Measurements from ENCODE around the gene IQSEC1.

The IQSEC1 gene

DNA sequence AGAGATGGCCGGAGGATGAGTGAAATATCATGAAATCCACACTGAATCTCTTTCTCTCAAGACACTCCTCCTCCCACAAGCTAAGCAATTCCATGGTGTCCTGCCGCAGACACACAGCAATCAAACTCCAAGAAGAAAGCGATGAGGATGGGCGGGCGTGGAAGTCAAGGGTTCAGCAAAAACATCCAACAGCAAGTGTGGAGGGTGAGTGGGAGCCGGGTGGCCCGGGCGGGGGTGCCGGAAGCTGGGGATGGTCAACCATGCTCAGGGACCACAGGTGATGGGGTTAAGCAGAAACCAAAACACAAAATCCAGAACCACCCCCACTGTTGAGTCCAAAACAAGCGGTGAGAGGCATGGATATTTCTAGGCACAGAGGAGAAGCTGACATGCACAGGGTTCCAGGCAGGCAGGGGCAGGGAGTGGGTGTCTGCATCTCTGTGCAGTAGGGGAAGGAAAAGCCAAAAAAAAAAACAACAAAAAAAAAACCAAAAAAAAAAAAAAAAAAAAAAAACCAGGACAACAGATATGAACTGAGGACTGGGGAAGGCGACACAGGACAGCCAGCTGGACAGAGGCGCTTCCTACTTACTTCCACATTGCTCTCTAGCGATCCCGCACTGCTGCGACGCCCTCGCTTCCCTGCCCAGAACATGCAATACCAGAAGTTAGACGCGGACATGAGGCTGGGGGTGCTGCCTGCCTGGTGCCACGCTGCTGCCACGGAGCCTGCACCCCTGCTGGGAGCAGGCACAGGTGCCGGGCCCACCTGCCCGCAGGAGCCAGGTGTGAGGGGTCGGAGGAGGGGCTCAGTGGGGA is 170.8 kb downstream of the IQSEC1 start:
- no peak for DNase-seq

DNA sequence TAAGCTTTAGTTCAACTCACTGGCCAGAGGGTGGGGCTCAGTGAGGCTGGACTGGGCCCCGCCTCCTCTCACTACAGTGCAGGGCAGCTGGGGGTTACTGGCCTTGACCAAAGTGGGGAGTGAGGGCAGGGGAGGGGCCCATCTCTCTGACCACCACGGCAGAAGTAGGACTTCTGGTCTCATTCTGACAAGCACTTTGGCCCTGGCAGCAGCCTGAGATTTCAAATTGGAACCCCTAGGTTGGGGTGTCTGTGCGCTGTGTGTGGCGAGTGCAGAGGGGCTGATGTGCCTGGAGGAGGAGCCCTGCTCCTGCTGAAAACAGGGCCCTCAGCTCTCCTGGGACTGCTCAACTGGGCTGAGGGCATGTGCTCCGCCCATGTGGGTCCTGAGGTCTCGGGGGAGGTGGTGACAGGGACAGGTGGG is 171.6 kb downstream of the IQSEC1 start:
- no peak for DNase-seq

DNA sequence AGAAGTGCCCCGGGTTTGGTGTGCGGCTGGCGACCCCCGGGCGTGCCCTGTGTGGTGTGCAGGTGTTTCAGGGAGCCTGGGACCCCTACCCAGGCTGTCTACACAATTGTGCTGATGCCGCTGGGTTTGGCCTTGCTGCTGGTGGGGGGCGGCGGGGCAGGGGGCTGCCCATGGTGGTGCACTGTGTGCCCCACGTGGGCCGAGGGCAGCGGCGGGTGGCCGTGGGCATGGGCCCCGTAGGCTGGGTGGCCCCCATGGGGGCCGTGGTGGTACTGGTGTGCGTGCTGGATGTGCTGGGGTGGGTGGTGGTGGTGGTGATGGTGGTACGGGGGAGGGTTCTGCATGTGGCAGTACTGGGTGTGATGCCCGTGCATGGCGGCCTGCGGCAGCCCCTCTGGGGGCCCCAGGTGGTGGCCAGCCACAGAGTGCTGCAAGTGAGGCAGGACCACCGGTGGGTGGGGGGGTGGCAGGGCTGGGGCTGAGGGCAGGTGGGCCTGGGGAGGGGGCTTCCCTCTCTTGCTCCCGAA is 172.3 kb downstream of the IQSEC1 start:
- no peak for DNase-seq

DNA sequence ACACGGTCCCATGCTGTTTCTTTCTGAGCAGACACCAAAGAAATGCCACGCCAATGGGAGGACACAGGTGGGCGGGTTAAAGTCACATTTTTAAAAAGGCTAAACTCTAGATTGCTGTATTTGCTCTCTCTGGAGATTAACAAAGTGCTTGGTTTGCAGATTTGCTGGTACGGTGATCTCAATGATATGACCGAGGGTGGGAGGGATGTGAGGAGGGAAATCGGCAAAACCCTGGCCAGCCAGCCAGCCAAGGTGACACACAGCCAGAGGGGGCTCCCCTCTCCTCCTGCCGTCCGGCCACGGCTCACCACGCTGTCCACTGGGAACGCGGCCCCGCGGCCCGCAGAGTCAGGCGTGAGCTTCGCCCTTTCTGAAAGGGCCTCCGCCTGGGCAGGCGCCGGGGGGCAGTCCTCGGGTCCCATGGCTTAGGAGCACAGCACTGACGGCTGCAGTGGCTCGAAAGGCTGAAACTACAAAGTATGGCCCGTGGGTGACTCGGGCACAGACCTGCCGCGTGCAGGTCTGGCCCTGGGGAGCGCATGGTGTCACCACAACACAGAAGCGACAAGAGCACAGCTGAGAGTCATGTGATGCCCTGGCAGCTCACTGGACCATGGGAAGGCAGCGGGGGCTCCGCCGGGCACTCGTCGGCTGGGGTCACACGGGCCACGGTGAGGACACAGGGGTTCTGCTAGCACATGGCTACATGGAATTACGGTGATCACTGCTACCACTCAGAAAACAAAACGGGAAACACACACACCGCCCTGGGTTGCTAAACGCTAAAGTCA is 174.1 kb downstream of the IQSEC1 start:
- no peak for DNase-seq

DNA sequence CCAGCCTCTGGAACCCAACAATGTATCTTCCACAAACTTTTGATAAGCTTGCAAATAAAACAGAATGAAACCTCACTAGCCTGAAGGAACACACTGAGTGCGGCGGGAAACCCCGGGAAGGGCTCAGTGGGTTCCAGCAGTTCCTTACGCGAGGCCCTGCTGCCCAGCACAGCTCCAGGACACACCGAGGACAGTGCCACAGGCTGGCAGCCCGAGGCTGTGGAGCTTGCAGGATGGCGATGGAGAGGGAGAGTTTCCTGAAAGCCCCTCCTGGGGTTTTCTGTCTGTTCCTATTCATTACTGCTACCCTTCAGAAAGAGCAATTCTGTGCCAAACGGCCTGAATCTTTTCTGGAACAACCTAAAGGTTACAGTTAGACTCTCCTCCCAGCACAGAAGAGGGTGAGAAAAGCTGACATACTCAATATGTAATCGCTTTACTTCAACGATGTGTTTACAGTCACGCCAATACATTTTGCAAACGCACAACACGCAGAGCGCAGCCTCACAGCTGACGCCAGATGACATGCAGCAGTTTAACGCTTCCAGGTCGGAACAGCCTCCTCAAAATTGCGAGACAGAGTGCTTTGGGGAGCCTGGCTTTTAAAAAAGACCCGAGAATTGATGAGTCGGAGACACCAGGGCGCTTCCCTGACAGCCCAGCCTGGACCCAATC is 174.8 kb downstream of the IQSEC1 start:
- DNase-seq: no peak

DNA sequence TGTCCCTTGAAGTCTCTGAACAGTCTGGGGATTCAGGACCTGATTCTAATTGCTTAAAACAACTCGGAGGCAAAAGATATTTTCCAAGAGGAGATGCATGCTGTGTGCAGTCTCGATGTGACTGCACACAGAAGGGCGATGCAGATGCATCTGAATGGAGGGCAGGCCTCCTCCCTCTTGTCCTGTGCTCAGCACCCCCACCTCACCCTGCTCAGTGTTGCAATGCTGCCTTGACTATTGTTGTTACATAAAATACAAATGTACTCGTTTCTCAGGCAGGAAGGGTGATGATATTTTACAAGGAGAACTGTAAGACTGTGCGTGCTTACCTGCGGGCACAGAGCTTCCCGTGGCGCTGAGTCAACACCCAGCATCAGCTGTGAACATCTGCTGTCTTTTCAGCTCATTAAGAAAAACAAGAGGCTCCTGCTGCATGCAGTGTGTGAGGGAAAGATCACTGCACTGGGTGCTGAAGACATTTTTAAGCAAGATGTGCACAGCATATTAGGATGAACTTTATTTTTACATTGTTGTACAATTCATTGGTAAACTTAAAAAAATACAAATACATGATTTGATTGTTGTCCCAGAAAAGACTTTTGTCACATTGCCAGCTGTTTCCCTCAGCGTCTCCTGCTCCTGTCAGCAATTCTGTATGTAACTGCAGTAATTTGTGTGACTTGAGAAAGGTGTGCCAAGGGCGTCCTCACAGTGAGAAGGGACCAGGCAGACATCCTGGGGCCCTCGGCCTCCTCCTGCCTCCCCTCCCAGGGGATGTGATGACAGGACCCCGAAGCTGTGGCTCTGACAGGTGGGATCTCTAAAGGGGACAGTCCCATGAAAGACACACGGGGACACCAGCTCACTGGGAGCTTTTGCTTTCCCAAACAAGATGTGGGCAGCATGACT is 175.6 kb downstream of the IQSEC1 start:
- DNase-seq: no peak

DNA sequence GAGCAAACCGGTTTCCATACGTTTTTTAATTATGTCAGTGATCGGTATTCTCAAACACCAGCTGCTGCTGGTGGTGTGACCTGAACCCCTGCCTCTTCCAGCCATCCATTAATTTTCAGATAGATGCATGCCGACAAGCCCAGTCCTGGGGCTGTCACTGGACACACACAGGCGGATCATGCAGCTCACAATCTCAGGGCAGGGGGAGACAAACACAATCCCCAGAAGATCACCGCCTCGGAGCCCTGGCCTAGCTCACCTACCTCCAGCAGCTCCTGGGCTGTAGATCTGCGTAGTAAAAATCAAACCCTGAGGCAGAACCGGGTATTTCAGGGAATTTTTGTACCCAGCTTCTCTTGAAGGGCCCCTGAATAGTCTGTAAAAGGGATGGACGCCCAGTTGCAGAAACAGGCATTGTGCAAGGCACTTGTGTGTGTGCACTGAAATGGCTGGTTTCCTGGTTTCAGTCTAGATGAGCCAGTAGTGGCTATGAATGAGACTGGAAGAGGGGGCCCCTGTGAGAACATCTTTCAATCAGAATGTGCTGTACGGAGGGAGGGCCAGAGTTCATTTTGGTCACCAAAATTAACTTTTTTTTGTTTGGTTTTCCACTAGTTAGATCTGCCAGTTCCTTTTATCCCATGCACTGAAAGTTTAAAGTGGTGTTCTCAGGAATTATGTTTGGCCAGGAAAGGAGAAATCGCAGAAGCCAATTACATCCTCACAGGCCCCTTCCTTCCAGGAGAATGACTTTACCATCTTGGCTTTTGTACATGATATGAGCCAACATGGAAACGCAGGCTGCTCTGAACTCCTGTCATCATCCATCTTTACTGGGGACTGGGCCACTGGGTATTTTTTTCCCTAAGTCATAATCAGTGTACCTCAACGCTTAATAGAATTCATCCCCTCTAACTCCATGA is 176.9 kb downstream of the IQSEC1 start:
- DNase-seq: no peak

DNA sequence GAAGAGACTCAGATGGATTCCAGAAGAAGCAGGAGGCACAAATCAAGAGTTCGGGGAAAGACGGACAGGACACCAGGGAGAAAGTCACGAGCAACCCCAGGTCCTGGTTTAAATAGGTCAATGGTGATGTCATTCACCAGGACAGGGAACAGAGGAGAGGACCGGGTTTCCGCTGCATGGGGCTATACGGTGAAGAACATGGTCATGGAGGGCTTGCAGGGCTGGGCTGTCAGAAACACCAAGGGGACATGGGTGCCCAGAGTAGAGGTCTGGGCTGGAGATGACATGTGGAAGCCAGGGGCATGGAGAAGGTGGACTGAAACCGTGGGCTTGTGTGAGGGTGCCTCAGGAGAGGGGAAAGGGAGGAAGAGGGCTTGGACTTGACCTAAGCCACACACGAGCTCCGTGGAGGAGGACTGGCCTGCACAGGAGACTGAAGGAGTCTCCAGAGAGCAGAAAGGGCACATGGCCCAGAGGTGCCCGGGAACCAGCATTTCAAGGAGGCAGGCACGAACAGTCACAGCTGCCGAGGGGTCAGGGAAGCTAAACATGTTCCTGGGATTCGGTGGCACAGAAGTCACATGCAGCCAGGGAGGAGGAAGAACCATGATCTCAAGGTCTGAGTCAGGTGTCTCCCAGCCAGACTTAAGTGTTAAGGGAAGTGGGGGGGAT is 177.7 kb downstream of the IQSEC1 start:
- DNase-seq: no peak

DNA sequence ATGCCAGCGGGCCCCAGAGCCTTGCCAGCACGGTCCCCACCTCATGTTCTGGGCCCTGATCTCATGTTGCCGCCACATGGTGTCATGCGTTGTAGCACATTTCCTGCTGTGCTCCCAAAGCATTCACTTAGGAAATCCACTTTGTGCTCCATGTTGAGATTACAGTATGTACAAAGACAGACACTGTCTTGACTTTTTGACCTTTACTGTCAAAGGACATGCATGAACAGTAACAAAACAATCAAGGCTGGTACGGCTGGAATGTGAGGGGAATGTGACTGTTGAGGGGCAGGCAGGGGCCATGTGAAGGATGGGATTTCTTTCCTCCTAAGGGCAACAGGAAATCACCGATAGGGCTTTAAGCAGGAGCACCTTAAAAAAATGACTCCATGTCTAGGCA is 178.6 kb downstream of the IQSEC1 start:
- DNase-seq: no peak

DNA sequence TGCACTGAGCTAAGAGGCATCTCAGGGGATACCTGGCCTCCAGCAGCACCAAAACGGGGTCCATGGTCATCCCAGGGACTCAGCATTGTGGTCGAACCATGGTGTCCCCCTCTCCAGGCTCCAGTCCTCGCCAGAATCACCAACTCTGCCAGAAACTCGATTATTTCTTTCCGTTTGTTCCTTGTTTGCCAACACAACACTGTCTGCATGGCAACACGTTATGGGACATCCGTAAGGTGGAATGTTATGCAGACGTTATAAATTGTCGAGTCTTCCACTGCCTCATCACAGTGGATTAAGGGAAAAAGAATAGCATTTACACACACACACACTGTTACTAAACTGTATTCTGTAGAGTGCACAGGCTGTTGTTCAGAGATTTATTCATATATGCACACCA is 179.4 kb downstream of the IQSEC1 start:
- no peak for DNase-seq

DNA sequence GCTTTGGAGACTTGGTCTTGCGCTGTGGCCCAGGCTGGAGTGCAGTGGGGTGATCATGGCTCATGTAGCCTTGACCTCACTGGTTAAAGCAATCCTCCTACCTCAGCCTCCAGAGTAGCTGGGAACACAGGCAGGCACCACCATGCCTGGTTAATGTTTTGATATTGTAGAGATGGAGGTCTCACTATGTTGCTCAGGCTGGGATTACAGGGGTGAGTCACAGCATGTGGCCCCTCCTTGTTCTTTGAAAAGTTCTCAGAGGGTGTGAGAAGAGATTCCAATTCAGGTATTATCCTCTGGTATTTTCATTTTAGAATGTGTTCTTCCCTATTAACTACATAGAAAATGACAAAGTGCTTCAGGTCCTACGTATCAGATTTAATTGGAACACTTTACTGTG is 180.0 kb downstream of the IQSEC1 start:
- DNase-seq: no peak

DNA sequence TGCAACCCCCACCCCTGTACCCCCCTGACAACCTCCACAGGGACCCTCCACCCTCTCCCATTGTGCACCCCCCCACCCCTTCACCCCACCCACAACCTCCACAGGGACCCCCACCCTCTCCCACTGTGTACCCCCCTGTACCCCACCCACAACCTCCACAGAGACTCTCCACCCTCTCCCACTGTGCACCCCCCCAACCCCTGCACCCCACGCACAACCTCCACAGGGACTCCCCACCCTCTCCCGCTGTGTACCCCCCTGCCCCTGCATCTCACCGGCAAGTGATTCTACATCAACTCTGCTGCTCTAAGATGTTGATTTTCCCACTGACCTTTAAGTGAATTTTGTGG is 180.4 kb downstream of the IQSEC1 start:
- no peak for DNase-seq

DNA sequence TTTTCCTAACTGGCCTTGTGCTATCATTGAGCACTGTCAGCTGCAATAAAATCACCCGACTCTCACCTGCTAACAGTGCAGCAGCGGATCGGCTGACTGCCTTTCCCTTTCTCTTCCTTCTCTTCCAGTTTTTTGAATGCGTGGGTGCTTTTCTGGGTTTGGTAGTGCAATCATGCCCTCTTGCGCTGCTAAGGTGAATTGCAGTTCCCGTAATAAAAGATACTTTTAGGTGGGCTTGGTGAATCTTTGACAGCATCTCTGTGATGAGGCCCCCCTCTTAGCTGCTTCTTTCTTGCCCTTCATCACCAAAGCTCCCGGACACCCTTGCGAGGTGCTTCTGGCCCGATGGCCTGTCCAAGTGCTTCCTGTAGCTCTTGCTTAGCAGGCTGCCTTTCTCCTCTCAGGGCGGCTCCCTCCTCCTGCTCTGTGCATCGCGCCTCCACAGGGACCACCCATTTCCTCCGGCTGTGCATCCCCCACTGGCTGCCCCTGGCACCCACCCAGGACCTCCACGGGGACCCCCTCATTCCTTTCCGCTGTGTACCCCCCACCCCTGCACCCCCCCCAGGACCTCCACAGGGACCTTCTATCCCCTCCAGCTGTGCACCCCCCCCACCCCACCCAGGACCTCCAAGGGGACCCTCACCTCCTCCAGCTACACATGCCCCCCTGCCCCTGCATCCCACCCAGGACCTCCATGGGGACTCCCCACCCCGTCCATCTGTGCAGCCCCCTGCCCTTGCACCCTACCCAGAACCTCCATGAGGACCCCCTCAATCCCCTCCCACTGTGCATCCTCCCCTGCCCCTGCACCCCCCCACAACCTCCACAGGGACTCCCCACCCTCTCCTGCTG is 181.0 kb downstream of the IQSEC1 start:
- no peak for DNase-seq

DNA sequence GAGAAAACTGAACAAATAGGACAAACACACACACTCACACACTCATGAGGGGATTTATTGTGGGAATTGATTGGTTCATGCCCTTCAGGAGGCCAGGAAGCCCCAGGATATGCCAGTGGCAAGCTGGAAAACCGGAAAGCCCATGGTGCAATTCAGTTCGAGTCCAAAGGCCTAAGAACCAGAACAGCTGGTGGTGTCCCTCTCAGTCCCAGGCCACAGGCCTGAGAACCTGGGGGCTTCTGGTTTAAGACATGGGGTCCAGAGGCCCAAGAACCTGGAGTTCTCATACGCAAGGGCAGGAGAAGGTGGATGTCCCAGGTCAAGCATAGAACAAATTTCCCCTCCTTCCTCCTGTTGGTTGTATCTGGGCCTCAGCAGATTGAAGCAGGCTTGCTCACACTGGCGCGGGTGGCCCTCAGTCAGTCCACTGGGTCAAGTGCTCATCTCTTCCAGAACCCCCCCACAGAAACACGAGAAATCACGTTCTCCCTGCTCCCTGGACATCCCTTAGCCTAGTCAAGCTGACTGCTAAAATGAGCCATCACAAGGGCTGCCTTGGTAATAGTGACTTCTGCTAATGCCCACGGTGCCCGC is 181.7 kb downstream of the IQSEC1 start:
- DNase-seq: no peak

DNA sequence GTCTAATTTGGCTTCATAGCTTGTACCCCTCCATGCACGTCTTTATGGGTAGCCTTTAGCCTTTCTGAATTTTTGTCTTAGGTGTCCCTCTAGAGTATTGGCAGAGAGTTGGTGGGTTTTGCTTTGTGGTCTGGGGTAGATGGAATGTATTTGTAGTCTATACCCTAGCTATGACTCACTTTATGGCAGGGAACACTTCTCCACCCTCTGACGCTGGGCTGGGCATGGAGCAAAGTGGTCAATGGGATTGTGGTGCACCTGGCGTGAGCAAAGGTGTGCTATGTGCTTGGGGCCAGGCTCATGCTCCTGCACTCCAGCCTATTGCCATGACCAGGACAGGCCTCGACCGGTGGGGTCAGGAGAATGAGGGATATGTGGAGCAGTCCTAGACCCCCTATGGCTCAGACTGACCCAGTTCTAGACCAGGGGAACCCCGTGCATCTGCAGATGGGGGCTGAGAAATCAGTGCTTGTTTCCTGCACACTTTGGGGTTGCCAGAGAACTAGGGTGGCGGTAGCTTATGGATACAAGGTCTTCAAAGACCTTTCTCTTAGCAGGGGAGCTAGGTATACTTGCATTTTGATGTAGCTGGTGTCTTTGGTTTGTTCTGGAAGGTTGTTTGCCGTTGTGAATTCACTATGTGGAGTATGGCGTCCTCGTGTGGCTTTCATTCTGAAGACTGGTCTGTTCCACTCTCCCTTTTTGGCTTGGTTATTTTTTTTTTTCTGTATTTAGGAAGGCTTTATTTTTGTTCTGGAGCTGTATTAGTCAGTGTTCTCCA is 182.4 kb downstream of the IQSEC1 start:
- no peak for DNase-seq

DNA sequence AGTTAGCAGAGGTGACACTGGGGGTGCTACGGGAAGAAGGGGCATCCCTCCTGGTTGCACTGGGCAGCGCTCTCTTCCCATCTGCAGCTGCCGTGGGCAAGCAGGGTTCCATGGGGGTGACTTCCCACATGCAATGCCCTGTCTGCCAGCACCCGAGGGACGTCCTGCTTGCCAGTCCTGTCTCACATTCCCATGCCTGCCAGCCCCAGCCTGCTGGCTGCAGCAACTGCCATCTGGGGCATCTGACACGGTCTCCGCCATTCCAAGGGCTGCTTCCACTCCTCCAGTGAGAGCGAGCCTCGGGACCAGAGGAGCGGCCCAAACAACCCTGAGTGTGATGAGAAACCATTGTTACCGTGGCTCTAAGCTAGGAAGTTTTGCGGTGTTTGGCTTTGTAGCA is 186.5 kb downstream of the IQSEC1 start:
- no peak for DNase-seq

DNA sequence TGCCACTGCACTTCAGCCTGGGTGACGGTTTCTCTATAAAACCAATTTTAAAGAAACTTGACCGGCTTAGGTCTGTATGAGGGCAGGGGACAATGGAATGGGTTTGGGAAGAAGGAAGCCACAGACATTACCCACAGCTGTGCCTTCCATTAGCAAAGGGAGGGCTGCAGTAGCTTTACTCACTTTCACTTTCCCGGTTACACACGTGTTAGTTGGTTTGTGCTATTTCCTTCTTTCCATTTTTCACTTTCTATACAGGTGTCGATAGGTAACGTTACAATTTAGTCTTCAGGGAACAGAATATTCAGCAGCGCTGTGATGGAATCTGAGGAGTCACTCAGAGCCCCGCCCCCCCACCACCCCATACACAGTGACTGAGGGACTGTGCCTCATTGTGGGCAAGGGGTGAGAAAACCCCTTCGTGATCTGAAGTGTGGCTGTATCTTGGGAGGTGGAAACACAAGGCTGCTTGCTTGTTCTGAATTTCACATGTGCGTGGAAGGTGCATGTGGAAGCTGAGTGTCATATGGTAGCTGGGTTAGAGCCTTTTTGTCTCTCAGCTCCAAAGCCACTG is 187.0 kb downstream of the IQSEC1 start:
- DNase-seq: no peak

DNA sequence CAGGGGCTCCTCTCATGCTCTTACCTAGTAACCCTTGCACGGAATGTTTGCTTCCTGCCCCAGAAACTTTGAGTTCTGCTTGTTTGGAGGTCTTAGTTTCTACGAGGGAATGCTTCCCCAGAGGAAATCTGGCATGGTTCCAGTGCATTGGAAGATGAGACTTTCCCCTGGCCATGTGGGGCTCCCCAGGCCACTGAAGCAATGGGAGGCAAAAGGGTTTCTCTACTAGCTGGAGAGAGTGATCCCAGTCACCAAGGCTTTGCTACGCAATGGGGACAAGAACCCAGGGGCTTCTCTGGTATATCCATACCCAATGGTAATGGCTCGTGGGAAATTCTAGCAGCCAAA is 187.7 kb downstream of the IQSEC1 start:
- no peak for DNase-seq
